ENCODE data around the gene ARID1A.
"Not testable (repeated sequence)": the region's sequence is repeated elsewhere in the genome, so short reads cannot be mapped to it uniquely, and the experiment has no call there.

Gene ARID1A

DNA sequence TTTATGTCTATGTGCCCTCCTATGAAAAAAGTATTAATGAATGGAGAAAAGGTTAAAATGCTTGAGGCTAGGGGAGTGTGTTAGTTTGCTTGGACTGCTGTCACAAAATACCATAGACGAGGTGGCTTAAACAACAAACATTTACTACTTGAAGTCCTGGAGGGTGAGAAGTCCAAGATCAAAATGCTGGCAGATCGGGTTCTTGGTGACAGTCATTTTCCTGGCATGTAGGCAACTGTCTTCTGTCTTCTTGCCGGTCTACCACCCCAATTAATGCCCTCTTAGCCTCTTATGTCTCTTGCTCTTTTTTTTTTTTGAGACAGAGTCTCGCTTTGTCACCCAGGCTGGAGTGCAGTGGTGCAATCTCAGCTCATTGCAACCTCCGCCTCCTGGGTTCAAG lies 15.0 kb downstream of the ARID1A start:
- no peak for DNase-seq
- Mint-ChIP-seq H3K27me3 (no peaks in the 10 kb centered on the region), H3K4me1 (peaks cover 72% of the 10 kb centered on the region), H3K9me3 (no peaks in the 10 kb centered on the region), H3K27ac (no peak overlapping the region), H3K4me3 (no peak overlapping the region)
- no peak for ATAC-seq

DNA sequence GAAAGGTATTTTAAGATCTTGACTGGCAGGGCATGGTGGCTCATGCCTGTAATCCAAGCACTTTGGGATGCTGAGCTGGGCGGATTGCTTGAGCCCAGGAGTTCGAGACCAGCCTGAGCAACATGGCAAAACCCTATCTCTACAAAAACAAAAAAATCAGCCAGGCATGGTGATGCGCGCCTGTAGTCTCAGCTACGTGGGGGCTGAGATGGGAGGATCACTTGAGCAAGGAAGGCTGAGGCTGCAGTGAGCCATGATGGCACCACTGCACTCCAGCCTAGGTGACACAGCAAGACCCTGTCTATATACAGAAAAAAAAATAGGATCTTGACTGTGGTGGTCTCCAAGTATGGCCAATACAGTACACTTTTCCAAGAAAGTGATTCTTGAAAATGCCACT lies 16.0 kb downstream of the ARID1A start:
- Mint-ChIP-seq H3K27me3 (no peaks in the 10 kb centered on the region), H3K9me3 (no peaks in the 10 kb centered on the region), H3K27ac (peak overlapping the region in 1 of 2 donors; percentile 8), H3K4me1 (peaks cover 82% of the 10 kb centered on the region), H3K4me3 (no peak overlapping the region)
- no peak for DNase-seq
- no peak for ATAC-seq

DNA sequence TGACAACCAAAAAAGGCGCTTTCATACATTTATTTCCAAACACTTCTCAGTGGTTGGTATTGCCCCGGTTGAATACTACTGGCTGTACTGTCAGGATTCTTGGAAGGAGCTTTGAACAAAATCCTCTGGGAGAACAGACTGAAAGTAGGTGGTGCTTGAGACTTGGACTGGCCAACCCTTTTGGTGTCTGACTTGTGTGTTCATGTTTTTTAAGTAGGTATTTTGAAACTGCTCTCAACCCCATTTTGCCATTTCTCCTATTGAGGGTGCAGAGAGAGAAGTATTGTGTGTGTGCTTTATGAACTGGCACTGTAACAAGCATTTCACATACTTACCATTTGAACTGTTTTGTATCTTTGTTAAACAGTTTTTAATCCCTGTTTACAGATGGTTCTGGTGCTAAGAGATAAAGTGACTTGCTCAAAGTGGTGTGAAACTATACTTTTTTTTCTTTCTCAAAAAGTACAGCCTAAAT lies 21.2 kb downstream of the ARID1A start:
- DNase-seq (no peak), ATAC-seq (no peak)
- Mint-ChIP-seq H3K4me3 (no peak overlapping the region), H3K4me1 (peaks cover 93% of the 10 kb centered on the region), H3K27ac (peak overlapping the region; percentile 54 to 61), H3K27me3 (no peaks in the 10 kb centered on the region), H3K9me3 (no peaks in the 10 kb centered on the region)

DNA sequence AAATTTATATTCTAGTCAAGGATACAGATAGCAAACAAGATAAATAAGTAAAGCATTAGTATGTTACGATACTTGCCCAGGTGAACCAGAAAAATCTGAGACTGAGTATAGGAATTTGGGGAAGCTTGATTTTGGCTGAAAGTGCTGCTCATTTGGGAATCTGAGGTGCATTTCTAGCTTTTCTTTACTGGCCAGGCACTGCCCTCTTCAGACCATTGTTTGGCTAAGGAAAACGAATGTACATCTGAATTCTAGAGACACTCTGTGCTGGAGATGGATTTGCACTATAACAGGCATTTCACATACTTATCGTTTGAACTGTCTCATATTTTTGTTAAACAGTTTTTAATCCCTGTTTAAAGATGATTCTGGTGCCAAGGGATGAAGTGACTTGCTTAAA lies 23.4 kb downstream of the ARID1A start:
- no peaks in the 10 kb centered on the region for H3K27me3 Mint-ChIP-seq
- H3K4me3 Mint-ChIP-seq, result no peak overlapping the region
- peaks cover 93% of the 10 kb centered on the region for H3K4me1 Mint-ChIP-seq
- H3K27ac Mint-ChIP-seq, result no peak overlapping the region
- no peaks in the 10 kb centered on the region for H3K9me3 Mint-ChIP-seq
- no peak for DNase-seq
- no peak for ATAC-seq

DNA sequence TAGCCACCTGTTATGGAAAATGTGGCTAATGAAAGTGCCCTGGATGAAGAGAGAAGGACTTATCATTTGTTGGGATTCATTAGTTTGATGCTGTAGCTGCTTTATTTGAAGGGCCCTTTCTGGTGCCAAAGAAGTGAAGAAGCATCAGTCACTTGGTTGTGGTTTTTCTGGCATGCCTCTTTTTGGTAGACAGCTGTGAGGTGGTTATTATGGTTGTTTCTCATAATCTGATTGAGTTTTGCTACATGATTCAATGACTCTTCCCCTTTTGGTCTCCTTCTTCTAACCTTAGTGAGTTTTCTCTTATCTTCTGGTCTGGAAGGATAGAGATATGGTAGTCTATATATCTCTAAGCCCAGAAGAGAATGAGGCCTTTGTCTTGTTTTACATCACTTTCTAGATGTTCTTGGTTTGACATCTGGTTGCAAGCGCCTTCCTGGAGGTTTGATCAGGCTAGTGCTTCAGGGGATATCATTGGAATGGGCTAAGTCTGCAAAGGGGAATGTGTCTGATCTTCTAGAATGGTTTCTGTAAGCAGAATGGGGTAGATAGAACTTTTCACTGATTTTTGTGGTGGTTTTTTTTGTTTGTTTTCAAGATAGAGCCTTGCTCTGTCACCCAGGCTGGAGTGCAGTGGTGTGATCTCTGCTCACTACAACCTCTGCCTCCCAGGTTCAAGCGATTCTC lies 26.0 kb downstream of the ARID1A start:
- Mint-ChIP-seq H3K9me3 (no peaks in the 10 kb centered on the region), H3K4me3 (peak overlapping the region; percentile 48 to 72), H3K4me1 (peaks cover 93% of the 10 kb centered on the region), H3K27me3 (no peaks in the 10 kb centered on the region), H3K27ac (peak overlapping the region in 1 of 2 donors; percentile 49)
- ATAC-seq (peak; percentile 91), DNase-seq (no peak)

DNA sequence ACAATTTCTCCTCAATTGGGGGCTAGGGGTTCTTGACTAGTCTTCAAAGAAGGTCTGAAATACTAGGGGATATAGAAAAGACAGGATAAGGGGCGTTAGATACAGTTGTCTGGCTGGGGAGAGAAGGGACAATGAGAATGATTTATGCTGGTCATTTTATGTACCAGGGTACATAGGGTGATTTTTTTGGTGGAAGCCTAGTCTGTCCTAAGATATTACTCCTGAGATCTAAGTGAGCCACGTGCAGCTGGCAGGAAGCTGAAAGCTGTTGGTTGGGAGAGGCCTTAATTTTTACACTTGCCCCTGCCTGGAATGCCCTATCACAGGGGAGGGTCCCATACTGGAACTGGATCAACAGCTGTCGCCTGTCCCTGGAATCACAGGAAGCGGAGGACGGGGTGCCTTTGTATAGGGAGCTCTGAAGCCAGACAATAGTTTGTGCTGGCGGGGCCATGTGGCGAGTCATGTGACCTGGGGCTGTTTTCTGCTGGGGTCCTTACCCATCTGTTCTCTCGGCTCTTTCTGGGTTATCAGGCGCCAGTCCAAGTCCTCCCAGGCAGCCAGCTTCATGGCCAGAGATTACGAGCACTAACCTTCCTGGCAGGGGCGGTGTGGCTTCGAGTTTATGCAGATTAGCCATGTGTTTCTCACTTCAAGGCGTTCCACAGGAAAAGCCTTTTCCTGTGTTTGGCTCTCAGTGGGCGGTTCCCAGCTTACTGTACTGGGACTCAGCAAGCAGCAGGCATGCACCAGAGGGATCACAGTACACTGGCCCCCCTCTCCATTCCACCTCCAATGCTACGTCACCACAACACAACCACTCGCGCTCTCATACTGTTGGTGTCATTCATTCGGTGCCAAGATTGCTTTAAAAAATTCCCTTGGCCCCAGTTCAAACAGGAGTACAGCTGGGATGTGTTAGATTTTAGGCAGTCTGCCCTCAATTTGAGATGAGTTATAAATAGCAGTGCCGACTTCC lies 27.5 kb downstream of the ARID1A start:
- Mint-ChIP-seq H3K27ac (peak overlapping the region in 1 of 2 donors; percentile 82), H3K27me3 (no peaks in the 10 kb centered on the region), H3K4me3 (peak overlapping the region; percentile 48 to 72), H3K9me3 (no peaks in the 10 kb centered on the region), H3K4me1 (peaks cover 92% of the 10 kb centered on the region)
- peak; percentile 38 for ATAC-seq
- peak in 1 of 2 donors; percentile 24 for DNase-seq

DNA sequence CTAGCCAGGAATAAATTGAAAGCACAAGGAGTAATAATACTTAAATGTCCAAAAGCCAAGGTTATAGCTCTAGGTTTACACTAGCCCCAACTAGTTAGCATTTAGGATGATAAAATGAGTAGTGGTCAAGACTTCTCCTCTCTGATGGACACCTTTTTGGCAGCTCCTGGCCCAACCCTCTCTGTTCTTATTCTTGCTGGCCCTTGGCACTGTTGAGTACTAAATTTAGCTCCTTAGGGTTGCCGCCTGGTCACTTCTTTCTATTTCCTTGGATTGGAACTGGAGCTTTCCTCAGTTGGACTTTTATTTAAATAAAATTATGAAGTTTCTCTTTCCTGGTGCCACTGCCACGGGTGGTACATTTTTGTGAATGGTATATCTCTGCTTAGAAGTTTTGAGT lies 28.3 kb downstream of the ARID1A start:
- peaks cover 90% of the 10 kb centered on the region for H3K4me1 Mint-ChIP-seq
- ATAC-seq (no peak), DNase-seq (no peak)
- H3K27me3 Mint-ChIP-seq, result no peaks in the 10 kb centered on the region
- H3K27ac Mint-ChIP-seq, result no peak overlapping the region
- peak overlapping the region; percentile 19 to 72 for H3K4me3 Mint-ChIP-seq
- no peaks in the 10 kb centered on the region for H3K9me3 Mint-ChIP-seq

DNA sequence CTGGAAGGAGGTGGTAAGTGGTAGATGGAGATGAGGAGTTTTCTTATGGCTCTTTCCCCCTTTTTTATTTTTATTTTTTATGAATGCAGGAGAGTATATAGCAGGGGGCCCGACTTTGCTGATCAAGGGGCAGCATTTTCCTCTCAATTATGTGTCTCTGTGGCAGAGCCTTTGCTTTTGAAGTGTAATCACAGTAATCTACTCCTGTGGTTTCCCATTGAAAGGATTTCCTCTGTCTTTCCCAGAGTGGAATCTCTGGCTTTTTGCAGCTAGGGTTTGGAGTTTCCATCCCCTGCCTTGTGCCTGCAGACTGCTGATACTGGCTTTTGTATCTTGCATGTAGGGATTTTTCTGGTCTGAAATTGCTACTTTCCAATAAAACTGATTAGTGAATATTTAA lies 29.1 kb downstream of the ARID1A start:
- Mint-ChIP-seq H3K9me3 (no peaks in the 10 kb centered on the region), H3K4me1 (peaks cover 96% of the 10 kb centered on the region), H3K27me3 (no peaks in the 10 kb centered on the region), H3K4me3 (peak overlapping the region; percentile 19 to 72), H3K27ac (peak overlapping the region in 1 of 2 donors; percentile 42)
- no peak for DNase-seq
- ATAC-seq, result no peak

DNA sequence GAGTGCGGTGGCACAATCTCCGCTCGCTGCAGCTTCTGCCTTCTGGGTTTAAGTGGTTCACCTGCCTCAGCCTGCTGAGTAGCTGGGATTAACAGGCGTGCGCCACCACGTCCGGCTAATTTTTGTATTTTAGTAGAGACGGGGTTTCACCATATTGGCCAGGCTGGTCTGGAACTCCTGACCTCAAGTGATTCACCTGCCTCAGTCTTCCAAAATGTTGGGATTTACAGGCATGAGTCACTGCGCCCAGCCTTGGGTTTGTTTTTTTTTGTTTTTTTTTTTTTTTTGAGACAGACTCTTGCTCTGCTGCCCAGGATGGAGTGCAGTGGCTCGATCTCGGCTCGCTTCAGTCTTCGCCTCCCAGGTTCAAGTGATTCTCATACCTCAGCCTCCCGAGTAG lies 30.1 kb downstream of the ARID1A start:
- not testable (repeated sequence) for ATAC-seq, H3K9me3 Mint-ChIP-seq, H3K27ac Mint-ChIP-seq, DNase-seq, H3K27me3 Mint-ChIP-seq
- Mint-ChIP-seq H3K4me1 (peaks cover 94% of the 10 kb centered on the region), H3K4me3 (peak overlapping the region; percentile 25 to 48)

DNA sequence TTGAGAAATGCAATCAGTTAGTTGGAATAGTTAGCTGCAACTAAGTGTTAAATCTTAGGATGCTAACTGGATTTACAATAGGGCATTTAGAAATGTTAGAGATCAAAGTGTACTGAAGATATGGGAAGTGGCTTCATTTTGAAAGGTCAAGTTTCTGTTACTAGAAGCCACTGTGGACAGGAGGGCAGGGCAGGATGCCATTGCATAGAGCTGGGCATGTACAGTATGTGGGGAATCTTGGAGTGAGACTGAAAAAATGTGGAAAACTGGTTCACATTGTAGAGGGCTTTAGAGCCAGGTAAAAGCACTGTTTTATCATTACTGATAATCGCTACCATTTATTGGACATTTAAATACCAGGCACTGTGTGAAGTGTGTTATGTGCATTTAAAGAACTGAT lies 31.0 kb downstream of the ARID1A start:
- no peaks in the 10 kb centered on the region for H3K27me3 Mint-ChIP-seq
- DNase-seq (no peak), ATAC-seq (no peak)
- H3K4me3 Mint-ChIP-seq, result peak overlapping the region in 1 of 2 donors; percentile 25
- H3K9me3 Mint-ChIP-seq, result no peaks in the 10 kb centered on the region
- peaks cover 94% of the 10 kb centered on the region for H3K4me1 Mint-ChIP-seq
- H3K27ac Mint-ChIP-seq, result peak overlapping the region in 1 of 2 donors; percentile 16

DNA sequence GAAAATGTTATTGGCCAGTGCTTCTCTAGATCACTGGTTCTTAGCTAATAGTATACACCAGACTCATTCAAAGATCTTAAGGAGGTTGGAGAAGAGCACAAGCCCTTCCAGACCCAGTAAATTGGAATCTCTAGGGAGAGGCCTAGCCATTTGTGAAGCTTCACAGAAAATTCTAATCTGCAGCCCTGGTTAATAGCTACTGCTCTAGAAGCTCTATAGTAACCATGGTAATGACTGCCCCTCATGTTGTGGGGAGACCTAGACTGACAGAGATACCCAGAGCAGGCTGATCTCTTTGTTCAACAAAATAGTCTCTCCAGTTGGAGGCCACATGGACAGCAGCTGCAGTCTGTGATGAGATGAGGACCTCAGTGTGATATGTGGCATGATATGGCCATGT lies 31.7 kb downstream of the ARID1A start:
- peaks cover 94% of the 10 kb centered on the region for H3K4me1 Mint-ChIP-seq
- ATAC-seq, result no peak
- H3K9me3 Mint-ChIP-seq, result no peaks in the 10 kb centered on the region
- no peak overlapping the region for H3K27ac Mint-ChIP-seq
- H3K27me3 Mint-ChIP-seq, result no peaks in the 10 kb centered on the region
- no peak overlapping the region for H3K4me3 Mint-ChIP-seq
- DNase-seq, result no peak

DNA sequence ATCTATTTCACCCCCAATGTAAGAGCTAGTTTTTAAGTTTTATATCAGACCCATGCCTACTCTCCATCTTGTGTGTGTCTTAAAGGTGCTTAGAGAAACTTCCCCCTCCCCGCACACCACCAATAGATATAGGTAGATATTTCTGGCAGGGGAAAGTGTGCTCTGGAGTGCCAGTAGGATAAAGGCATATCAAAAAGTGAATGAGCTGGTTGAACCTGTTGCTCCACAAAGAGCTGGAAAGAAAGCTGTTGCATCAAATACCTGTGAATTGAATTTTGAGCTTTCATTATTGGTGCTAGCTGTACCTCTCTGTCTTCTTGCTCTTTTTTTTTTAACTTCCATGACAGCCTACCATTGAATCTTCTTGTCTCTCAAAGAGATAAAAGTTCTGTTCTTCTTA lies 32.8 kb downstream of the ARID1A start:
- no peak for ATAC-seq
- Mint-ChIP-seq H3K27me3 (no peaks in the 10 kb centered on the region), H3K9me3 (no peaks in the 10 kb centered on the region), H3K4me3 (no peak overlapping the region), H3K4me1 (peaks cover 94% of the 10 kb centered on the region), H3K27ac (peak overlapping the region in 1 of 2 donors; percentile 55)
- DNase-seq, result no peak

DNA sequence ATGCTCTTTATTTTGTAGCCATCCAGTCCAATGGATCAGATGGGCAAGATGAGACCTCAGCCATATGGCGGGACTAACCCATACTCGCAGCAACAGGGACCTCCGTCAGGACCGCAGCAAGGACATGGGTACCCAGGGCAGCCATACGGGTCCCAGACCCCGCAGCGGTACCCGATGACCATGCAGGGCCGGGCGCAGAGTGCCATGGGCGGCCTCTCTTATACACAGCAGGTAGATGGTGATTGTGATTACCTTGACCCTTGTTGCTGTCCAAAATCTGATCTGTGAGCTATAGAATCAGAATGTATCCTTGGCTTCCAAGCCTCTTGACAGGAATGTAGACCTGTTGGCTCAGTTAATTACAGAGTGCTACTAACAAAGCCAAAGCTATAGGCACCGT lies 33.8 kb downstream of the ARID1A start:
- ATAC-seq (no peak), DNase-seq (no peak)
- peaks cover 94% of the 10 kb centered on the region for H3K4me1 Mint-ChIP-seq
- H3K9me3 Mint-ChIP-seq, result no peaks in the 10 kb centered on the region
- H3K4me3 Mint-ChIP-seq, result no peak overlapping the region
- no peak overlapping the region for H3K27ac Mint-ChIP-seq
- no peaks in the 10 kb centered on the region for H3K27me3 Mint-ChIP-seq

DNA sequence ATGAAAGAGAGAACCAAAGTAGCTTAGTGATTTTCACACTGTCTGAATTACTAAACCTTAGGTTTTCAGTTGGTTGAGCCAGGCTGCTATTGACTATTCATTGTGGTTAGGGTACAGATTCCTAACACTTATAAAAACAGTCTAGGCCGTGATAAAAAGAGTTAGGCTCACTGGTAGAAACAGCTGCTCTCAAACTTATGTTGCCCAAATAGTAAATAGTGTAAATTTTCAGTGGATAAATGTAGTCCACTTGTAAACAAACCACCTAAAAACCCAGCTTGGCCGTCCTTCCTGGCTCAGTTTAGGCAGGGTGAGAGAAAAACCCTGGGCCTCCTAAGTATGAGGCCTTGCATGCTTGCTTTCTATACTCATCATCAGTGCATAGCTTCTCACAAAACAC lies 34.9 kb downstream of the ARID1A start:
- DNase-seq (no peak), ATAC-seq (peak; percentile 44)
- H3K27ac Mint-ChIP-seq, result no peak overlapping the region
- H3K27me3 Mint-ChIP-seq, result no peaks in the 10 kb centered on the region
- H3K4me1 Mint-ChIP-seq, result peaks cover 91% of the 10 kb centered on the region
- no peak overlapping the region for H3K4me3 Mint-ChIP-seq
- H3K9me3 Mint-ChIP-seq, result no peaks in the 10 kb centered on the region

DNA sequence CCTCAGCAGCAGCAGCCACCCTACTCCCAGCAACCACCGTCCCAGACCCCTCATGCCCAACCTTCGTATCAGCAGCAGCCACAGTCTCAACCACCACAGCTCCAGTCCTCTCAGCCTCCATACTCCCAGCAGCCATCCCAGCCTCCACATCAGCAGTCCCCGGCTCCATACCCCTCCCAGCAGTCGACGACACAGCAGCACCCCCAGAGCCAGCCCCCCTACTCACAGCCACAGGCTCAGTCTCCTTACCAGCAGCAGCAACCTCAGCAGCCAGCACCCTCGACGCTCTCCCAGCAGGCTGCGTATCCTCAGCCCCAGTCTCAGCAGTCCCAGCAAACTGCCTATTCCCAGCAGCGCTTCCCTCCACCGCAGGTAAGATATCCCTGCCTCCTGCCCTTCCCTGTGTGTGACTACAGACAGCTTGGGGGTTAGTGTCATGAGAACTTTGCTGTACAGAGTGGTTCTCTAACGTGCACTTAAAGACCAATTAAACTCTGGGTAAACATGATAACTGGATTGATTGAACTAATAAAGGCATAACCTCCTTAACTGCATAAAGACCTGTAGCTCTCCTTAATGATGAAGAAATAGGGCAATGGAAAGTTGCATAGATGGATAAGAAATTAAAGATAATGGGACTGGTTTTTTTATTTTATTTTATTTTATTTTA lies 35.6 kb downstream of the ARID1A start:
- no peak for DNase-seq
- Mint-ChIP-seq H3K27me3 (no peaks in the 10 kb centered on the region), H3K4me3 (no peak overlapping the region), H3K4me1 (peaks cover 88% of the 10 kb centered on the region), H3K27ac (peak overlapping the region in 1 of 2 donors; percentile 74), H3K9me3 (no peaks in the 10 kb centered on the region)
- ATAC-seq, result no peak

All from stimulated activated naive CD8-positive, alpha-beta T cell treated with anti-CD3 and anti-CD28 coated beads, Interleukin-15, amount 100 ng/mL, for 72 hours (primary cell).